Stimulated activated CD8-positive, alpha-beta memory T cell treated with anti-CD3 and anti-CD28 coated beads, Interleukin-15, amount 100 ng/mL, for 4 hours (primary cell): ENCODE measurements around the gene FAM216A.
A peak's percentile ranks its signal among the peaks of the same experiment; 100 is the strongest.
"Not testable (repeated sequence)": the region's sequence is repeated elsewhere in the genome, so short reads cannot be mapped to it uniquely, and the experiment has no call there.

Experiments used
- DNase-seq, 2 donors: peaks; one replicate each; pipeline ENCODE4 v3.0.0-alpha.2; 2020; ENCODE audit warnings: low read depth in 2 of 2

FAM216A gene

GRCh38 chr12:110468214-110469048 lies at the start of gene FAM216A, which contains the start of gene GPN3:
Gene FAM216A (plus strand): TSS chr12:110468845. CDS start chr12:110468876, 31 bp downstream.
Gene GPN3 (minus strand): TSS chr12:110468257. CDS start chr12:110468203, 54 bp downstream.
- peak; percentile 85 to 92 for DNase-seq

GRCh38 chr12:110420644-110421043 lies 48.0 kb upstream of the FAM216A start:
- DNase-seq: not testable (repeated sequence)

GRCh38 chr12:110421159-110421661 lies 47.4 kb upstream of the FAM216A start:
- no peak for DNase-seq

GRCh38 chr12:110421701-110422100 lies 46.9 kb upstream of the FAM216A start:
- DNase-seq: no peak

GRCh38 chr12:110424237-110424636 lies 44.4 kb upstream of the FAM216A start:
- no peak for DNase-seq

GRCh38 chr12:110426406-110426805 lies 42.2 kb upstream of the FAM216A start:
- DNase-seq: no peak

- not testable (repeated sequence) for DNase-seq
Observed at GRCh38 chr12:110429676-110430075, 39.0 kb upstream of the FAM216A start.

- no peak for DNase-seq
Observed at GRCh38 chr12:110431957-110432587, 36.6 kb upstream of the FAM216A start.

GRCh38 chr12:110436231-110436630 lies 32.4 kb upstream of the FAM216A start:
- DNase-seq: no peak

- DNase-seq: no peak
Observed at GRCh38 chr12:110444455-110444854, 24.2 kb upstream of the FAM216A start.

- DNase-seq: peak; percentile 88 to 90
Observed at GRCh38 chr12:110449799-110450497, 18.7 kb upstream of the FAM216A start, which contains the start of gene ARPC3. Gene ARPC3 (minus strand): TSS chr12:110450337. CDS start chr12:110450260, 77 bp downstream.

GRCh38 chr12:110451263-110451662 lies 17.4 kb upstream of the FAM216A start:
- no peak for DNase-seq

- DNase-seq: no peak
Observed at GRCh38 chr12:110453569-110454296, 14.9 kb upstream of the FAM216A start.

- DNase-seq: no peak
Observed at GRCh38 chr12:110458756-110459155, 9.9 kb upstream of the FAM216A start.

GRCh38 chr12:110461189-110461588 lies 7.5 kb upstream of the FAM216A start:
- not testable (repeated sequence) for DNase-seq

GRCh38 chr12:110465024-110465423 lies 3.6 kb upstream of the FAM216A start:
- DNase-seq: no peak

- DNase-seq: not testable (repeated sequence)
Observed at GRCh38 chr12:110465765-110466164, 2.9 kb upstream of the FAM216A start.

- DNase-seq: no peak
Observed at GRCh38 chr12:110466791-110467190, 1.9 kb upstream of the FAM216A start.

GRCh38 chr12:110467847-110468213 lies 815 bp upstream of the FAM216A start:
- DNase-seq: no peak

- DNase-seq: no peak
Observed at GRCh38 chr12:110475426-110475825, 6.8 kb downstream of the FAM216A start.

GRCh38 chr12:110498984-110499706 lies 30.5 kb downstream of the FAM216A start:
- no peak for DNase-seq
